ENCODE measurements around the gene HOXA13. TPM values are rescaled to one million over a fixed set of nuclear protein-coding genes. Genes with fewer than 3 reads are reported as not detected.
A peak's percentile ranks its signal among the peaks of the same experiment; 100 is the strongest.

The HOXA13 gene
- polyA plus RNA-seq, 1 donor from 2014 or later, result not detected

- TF ChIP-seq TAF1 (IDR thresholded peaks at IDR 0.05; ENCODE audit: low read depth) (no peak), CTCF (IDR thresholded peaks at IDR 0.05; ENCODE audit: poor library complexity, severe bottlenecking) (no peak), REST (IDR thresholded peaks at IDR 0.05; ENCODE audit: borderline replicate concordance) (no peak), EZH2 (IDR thresholded peaks at IDR 0.05; ENCODE audit: borderline replicate concordance, insufficient read depth, low read length, poor library complexity, severe bottlenecking) (no peak), MXI1 (conservative IDR thresholded peaks at IDR 0.05; ENCODE audit: poor library complexity, severe bottlenecking) (no peak), POLR2AphosphoS5 (IDR thresholded peaks at IDR 0.05) (no peak), EP300 (conservative IDR thresholded peaks at IDR 0.05; ENCODE audit: poor library complexity, severe bottlenecking) (no peak), RAD21 (conservative IDR thresholded peaks at IDR 0.05) (no peak), SMC3 (conservative IDR thresholded peaks at IDR 0.05; ENCODE audit: poor library complexity) (no peak)
- Histone ChIP-seq H3F3A (ENCODE audit: insufficient read depth, low read length, poor library complexity, severe bottlenecking) (no peaks in the 10 kb centered on the region), H4K20me1 (ENCODE audit: insufficient read depth) (no peaks in the 10 kb centered on the region), H3K4me3 (ENCODE audit: low read length) (peak overlapping the region; percentile 56), H3K27ac (ENCODE audit: low read length) (no peak overlapping the region), H2AFZ (ENCODE audit: low read depth, low read length) (no peak overlapping the region), H3K27me3 (ENCODE audit: insufficient read depth, low read depth, low read length) (peaks cover 100% of the 10 kb centered on the region), H3K79me2 (replicated peaks; ENCODE audit: insufficient read depth, low read length) (no peaks in the 10 kb centered on the region), H3K9me2 (ENCODE audit: insufficient read depth, low read length) (no peaks in the 10 kb centered on the region), H3K36me3 (ENCODE audit: insufficient read depth, low read length) (no peaks in the 10 kb centered on the region), H3K4me2 (ENCODE audit: low read length) (peak overlapping the region; percentile 67), H3K9ac (ENCODE audit: low read length) (no peak overlapping the region), H3K9me3 (ENCODE audit: low read length) (no peaks in the 10 kb centered on the region)
Observed at GRCh38 chr7:27242154-27242553, 42.3 kb upstream of the HOXA13 start.

- no peaks in the 10 kb centered on the region for H3F3A ChIP-seq (ENCODE audit: insufficient read depth, low read length, poor library complexity, severe bottlenecking)
- peaks cover 100% of the 10 kb centered on the region for H3K27me3 ChIP-seq (ENCODE audit: insufficient read depth, low read depth, low read length)
- H3K79me2 ChIP-seq (replicated peaks; ENCODE audit: insufficient read depth, low read length), result no peaks in the 10 kb centered on the region
- H3K9ac ChIP-seq (ENCODE audit: low read length), result no peak overlapping the region
- H3K4me2 ChIP-seq (ENCODE audit: low read length), result no peak overlapping the region
- H3K4me3 ChIP-seq (ENCODE audit: low read length), result no peak overlapping the region
- H3K9me3 ChIP-seq (ENCODE audit: low read length), result no peaks in the 10 kb centered on the region
- no peak overlapping the region for H2AFZ ChIP-seq (ENCODE audit: low read depth, low read length)
- H3K9me2 ChIP-seq (ENCODE audit: insufficient read depth, low read length), result no peaks in the 10 kb centered on the region
- no peaks in the 10 kb centered on the region for H3K36me3 ChIP-seq (ENCODE audit: insufficient read depth, low read length)
- H4K20me1 ChIP-seq (ENCODE audit: insufficient read depth), result no peaks in the 10 kb centered on the region
- TF ChIP-seq POLR2AphosphoS5 (IDR thresholded peaks at IDR 0.05) (peak; percentile 49), RAD21 (conservative IDR thresholded peaks at IDR 0.05) (no peak), MXI1 (conservative IDR thresholded peaks at IDR 0.05; ENCODE audit: poor library complexity, severe bottlenecking) (no peak)
- no peak overlapping the region for H3K27ac ChIP-seq (ENCODE audit: low read length)
Observed at GRCh38 chr7:27241189-27242056, 41.5 kb upstream of the HOXA13 start.

Data from neural cell (in vitro differentiated cells).